ENCODE results near the gene ZNF784.

GRCh38 chr19:55650602-55651230, 26.4 kb upstream of the ZNF784 start:
- no peak for TF ChIP-seq POLR2A (IDR thresholded peaks at IDR 0.05; ENCODE audit: low read depth, low read length)
- TF ChIP-seq, protein P1, sequence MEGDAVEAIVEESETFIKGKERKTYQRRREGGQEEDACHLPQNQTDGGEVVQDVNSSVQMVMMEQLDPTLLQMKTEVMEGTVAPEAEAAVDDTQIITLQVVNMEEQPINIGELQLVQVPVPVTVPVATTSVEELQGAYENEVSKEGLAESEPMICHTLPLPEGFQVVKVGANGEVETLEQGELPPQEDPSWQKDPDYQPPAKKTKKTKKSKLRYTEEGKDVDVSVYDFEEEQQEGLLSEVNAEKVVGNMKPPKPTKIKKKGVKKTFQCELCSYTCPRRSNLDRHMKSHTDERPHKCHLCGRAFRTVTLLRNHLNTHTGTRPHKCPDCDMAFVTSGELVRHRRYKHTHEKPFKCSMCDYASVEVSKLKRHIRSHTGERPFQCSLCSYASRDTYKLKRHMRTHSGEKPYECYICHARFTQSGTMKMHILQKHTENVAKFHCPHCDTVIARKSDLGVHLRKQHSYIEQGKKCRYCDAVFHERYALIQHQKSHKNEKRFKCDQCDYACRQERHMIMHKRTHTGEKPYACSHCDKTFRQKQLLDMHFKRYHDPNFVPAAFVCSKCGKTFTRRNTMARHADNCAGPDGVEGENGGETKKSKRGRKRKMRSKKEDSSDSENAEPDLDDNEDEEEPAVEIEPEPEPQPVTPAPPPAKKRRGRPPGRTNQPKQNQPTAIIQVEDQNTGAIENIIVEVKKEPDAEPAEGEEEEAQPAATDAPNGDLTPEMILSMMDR (conservative IDR thresholded peaks at IDR 0.05; ENCODE audit: low read depth, low read length): no peak
- TF ChIP-seq, protein P2, sequence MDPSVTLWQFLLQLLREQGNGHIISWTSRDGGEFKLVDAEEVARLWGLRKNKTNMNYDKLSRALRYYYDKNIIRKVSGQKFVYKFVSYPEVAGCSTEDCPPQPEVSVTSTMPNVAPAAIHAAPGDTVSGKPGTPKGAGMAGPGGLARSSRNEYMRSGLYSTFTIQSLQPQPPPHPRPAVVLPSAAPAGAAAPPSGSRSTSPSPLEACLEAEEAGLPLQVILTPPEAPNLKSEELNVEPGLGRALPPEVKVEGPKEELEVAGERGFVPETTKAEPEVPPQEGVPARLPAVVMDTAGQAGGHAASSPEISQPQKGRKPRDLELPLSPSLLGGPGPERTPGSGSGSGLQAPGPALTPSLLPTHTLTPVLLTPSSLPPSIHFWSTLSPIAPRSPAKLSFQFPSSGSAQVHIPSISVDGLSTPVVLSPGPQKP (IDR thresholded peaks at IDR 0.05; ENCODE audit: borderline replicate concordance, low read depth, low read length): no peak
- no peak for TF ChIP-seq RFX5 (IDR thresholded peaks at IDR 0.05; ENCODE audit: low read depth, low read length)
- no peak for TF ChIP-seq MAZ (IDR thresholded peaks at IDR 0.05; ENCODE audit: borderline replicate concordance, low read depth, low read length)
- no peak for TF ChIP-seq CEBPB (IDR thresholded peaks at IDR 0.05; ENCODE audit: low read depth, low read length)
- no peak for TF ChIP-seq CHD1 (IDR thresholded peaks at IDR 0.05; ENCODE audit: low read depth, low read length)

Data from IMR-90 (cell line).